NCI-H128 (cell line): Measurements from ENCODE around the gene VAC14.

Source experiments
- DNase-seq: peaks from one replicate; lab custom pipeline; 2025; ENCODE audit not compliant: unreplicated experiment; lab: John Stamatoyannopoulos, UW

The VAC14 gene

DNA sequence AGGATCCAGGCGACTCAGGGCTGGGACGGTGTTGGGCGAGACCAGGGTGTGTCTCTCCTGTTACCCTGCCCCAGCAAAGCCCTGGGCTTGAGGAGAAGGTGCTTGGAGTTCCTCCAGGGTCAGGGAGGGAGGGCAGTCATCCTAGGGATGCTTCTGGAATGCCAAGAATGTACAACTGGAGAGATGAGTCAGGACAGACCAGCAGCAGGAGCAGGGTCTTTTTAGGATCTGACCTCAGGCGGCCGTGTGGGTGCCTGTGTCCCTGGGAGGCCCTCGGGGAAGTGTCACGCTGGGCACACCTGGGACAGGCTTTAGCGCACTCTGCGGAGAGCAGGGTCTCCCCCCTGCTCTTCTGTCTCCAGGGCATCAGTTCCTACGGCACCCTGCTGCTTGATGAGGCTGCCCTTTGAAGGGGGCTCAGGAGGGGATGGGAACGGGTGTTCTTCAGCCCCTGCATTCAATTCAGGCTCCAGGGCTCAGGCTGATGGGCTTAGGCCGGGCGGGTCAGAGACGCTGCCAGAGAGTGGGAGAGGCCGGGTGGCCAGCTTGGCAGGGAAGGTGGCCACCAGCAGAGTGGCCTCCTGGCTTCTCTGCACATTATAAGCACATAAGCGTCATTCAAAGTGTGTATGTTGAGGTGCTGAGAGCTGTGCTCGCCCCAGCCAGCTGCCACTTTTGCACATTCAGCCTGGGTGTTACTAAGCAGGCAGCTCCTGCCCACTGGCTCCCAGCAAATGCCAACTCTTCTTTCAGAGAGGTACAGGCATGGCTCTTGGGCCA, 106.7 kb downstream of the VAC14 start:
- no peak for DNase-seq

DNA sequence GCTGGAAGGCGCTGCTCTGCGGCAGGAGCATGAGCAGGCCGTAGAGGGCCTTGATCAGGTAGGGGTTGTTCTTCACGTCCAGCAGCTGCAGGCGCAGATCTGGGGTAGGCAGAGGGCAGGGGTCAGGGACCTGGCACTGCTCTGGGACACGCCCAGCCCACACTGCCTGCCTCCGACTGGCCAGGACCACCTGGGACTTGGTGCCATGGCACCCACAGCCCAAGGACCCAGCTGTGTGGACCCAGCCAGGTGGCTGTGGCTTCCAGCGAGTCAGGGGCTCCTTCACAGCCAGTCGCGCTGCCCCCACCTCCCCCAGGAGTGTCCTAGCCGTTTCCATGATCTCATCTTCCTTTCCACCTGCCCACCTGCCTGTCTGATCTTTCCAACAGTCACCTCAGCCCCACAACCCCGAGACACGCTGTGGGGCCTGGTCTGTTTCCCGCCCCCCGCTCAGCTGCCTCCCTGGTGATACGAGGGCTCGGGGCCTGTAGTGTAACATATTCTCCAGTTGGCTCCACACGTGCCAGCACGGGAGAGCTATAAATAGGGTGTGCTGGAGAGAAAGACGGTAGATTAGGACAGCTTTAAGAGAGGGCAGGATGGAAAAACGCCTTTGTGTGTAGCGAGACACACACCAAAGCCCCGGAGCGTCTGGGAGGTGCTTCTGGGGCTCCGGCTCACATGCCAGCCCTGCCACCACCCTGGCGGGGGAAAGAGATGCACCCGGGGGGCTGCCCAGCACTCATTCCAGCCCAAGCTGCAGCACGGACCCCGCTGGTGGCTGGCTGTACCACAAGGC, 107.9 kb downstream of the VAC14 start:
- DNase-seq: no peak

DNA sequence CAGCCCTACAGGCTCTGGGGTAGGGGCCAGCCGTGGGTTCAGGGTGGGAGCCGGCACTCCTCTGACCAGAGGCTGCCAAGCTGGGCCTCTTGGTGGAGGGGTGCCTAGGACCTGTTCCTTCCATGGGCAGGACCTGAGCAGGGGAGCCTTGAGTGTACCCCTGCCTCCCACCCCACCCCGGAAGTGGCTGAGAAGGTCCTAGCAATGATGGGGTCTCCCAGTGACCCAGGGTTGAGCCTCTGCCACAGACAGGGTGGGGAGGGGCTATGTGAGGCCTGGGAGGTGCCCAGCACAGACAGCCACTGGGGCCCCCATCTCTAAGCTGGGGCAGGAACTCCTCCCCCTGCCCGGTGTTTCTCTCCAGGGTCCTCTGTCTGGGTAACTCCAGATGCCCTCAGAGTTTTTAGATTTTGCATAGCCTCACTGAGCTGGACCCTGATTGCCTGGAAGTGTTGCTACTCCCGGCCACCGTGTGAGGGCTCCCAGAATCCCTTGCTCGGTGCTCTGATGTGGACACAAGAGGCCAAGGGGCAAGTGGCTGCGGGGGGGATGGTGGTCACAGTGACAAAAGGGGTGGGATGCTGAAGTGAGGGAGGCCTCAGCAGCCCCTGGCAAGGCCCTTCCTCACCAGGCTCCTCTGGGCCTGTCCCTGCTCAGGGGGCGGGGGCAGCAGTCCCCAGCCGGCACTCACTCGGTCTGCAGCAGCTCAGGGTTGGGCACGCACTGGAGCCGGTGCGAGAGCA, 108.7 kb downstream of the VAC14 start:
- DNase-seq: no peak

DNA sequence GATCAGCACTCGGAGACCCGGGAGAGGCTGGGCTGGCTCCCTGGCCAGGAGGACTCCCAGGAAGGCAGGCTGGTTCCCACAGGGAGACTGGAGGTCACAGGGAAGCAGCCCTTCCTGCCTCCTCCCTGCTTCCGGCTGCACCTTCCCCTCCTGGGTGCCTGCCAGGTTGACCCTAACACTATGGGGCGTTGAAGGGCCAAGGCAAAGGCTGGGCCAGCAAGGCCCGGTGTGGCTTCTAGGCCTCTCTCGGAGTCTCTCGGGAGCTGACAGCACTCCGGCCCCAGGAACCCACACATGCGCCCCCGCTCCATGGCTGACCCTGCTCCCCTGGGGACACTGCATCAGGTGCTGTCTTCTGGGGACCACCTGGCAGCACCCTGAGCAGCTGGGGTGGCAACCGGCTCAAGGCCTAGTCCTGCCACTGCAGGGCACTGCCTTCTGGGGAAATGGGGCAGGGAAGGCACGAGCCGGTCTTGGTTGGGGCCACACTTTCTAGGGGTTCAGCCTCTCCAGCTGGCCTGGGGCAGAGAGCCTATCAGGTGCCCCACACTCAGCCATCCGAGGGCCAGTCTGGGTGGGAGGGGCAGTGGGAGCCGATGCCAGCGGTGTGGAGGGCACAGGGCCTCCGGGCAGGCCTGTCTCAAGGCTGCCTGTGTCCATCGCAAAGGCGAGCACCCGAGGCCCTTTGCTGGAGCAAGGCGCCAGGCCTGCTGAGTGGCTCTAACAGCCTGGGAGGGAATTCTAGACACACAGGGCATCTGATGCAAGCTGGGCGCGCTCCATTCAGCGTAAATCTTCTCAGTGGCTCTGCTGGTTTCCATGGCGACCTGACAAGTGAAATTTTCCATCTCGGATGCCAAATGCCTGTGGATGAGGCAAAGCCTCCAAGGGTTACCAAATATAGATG, 109.5 kb downstream of the VAC14 start:
- no peak for DNase-seq

- DNase-seq: no peak
Measured at GRCh38 chr16:70689970-70690891, 110.7 kb downstream of the VAC14 start.

GRCh38 chr16:70689035-70689969, 111.7 kb downstream of the VAC14 start:
- no peak for DNase-seq

- DNase-seq: no peak
Measured at GRCh38 chr16:70688246-70688742, 112.7 kb downstream of the VAC14 start.

- no peak for DNase-seq
Measured at GRCh38 chr16:70687671-70688245, 113.2 kb downstream of the VAC14 start.

DNA sequence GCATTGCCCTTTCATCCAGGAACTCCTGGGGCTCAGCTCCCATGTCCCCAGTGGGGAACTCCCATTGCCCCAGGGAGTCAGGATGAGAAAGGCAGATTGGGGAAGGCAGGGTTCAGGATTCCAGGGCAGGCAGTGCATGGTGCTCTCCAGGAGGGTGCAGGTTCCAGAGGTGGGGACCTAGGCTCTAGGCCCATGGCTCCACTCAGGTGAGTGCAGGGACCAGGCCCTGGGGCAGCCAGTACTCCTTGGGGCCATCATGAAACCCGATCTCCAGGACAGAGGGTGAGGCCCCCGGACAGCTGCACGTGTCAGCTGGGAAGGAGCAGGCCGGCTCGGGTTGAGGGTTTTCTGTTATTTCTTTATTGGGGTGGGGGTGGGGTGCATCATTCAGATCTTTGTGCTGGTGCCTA, 113.9 kb downstream of the VAC14 start:
- DNase-seq: no peak

DNA sequence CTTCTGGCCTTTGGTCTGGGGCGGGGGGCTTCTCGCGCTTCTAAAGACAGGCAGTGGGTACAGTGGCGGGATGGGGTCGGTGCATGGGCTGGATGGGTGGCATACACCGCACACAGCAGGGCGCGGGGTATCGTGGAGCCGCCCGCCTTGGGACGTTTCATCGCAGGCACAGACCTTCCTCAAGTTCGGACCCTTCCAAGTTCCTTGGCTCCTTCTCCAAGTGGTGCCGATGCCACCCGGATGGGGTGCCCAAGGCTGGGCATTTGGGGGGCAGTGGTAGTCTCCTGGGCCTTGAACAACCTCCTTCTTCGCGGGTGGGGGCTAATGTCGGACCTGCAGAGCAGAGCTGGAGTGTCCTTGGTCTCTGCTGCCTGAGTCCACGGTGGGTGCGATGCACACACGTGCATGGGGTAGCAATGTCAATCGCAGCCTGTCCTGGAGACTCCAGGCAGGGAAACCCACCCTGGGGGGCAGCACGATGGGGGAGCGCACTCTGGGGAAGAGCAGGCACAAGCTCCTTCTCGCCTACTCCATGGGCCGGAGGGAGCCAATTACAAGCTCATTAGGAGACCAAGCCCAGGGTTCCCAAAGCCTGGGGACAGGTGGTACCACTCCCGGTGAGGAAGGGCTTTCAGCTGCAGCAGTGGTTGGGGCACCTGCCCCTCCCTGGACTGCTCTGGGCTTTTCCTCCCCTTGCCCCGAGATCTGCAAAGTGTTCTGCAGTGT, 114.4 kb downstream of the VAC14 start:
- no peak for DNase-seq

GRCh38 chr16:70685938-70686375, 115.0 kb downstream of the VAC14 start, which contains the start of gene MTSS2:
TSS of gene MTSS2 (minus strand) at chr16:70686053. CDS start at chr16:70685791, 262 bp downstream.
- peak; percentile 51 for DNase-seq

- no peak for DNase-seq
Measured at GRCh38 chr16:70685061-70685937, 115.7 kb downstream of the VAC14 start.

GRCh38 chr16:70684146-70685060, 116.6 kb downstream of the VAC14 start:
- DNase-seq: no peak

DNA sequence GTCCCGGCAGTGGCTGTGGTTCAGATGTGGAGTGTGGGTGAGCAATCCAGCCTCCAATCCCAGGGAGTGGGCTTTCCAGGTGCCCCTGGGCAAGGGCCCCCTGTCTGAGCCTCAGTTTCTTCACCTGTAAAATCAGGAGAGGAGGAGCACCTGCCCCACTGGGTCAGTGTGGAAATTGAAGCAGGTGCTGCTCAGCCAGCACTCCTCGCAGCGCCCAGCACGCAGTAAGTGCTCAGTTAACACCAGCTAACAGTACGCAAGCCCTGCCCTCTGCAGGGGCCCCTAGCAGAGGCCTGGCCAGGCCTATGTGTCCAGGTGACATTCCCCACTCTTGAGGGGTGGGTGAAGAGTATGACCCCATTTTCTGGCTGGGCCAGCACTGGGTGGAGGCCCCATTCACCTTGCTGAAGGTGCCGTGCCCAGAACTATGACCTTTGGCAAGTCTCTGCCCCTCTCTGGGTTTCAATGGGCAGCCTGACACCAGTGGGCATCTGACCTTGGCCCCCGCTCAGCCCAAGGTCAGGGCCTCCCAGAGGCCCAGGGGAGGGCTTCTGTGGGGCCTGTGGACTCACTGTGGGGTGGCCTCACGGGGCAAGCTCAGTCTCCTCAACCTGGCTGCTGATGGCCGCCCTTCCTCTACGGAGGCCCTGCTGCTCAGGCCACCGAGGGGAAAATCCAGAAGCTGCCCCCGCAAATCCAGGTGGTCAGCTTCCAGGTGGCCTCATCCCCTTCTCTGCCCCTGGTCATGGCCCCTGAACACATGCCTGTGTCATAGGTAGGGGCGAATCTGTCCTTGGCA, 117.6 kb downstream of the VAC14 start:
- DNase-seq: no peak
